Measurements from ENCODE around the gene ACOT11.
"Not testable (repeated sequence)": the region's sequence is repeated elsewhere in the genome, so short reads cannot be mapped to it uniquely, and the experiment has no call there.

Gene ACOT11

DNA sequence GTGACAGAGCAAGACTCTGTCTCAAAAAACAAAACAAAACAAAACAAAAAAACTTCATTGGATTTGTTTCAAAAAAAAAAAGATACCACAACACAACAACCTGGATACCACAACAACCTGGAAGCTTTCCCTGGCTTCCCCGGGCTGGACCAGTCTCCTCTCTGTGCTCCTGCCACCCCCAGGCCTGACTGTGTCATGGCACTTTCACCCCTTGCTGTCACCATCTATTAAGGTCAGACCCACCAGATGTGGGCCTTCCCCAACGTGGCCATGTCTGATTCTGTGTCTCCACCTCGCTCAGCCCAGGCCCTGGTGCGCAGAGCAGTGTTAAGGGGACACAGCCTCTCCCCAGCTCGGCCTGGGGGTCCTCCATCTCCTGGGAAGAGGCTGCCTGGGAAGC lies 28.3 kb upstream of the ACOT11 start:
- TF ChIP-seq, protein P1, sequence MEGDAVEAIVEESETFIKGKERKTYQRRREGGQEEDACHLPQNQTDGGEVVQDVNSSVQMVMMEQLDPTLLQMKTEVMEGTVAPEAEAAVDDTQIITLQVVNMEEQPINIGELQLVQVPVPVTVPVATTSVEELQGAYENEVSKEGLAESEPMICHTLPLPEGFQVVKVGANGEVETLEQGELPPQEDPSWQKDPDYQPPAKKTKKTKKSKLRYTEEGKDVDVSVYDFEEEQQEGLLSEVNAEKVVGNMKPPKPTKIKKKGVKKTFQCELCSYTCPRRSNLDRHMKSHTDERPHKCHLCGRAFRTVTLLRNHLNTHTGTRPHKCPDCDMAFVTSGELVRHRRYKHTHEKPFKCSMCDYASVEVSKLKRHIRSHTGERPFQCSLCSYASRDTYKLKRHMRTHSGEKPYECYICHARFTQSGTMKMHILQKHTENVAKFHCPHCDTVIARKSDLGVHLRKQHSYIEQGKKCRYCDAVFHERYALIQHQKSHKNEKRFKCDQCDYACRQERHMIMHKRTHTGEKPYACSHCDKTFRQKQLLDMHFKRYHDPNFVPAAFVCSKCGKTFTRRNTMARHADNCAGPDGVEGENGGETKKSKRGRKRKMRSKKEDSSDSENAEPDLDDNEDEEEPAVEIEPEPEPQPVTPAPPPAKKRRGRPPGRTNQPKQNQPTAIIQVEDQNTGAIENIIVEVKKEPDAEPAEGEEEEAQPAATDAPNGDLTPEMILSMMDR (conservative IDR thresholded peaks at IDR 0.05) = no peak; the same call in 1 of the 2 replicates
- H3K27ac ChIP-seq = peak overlapping the region; percentile 2; the same call in 1 of the 2 replicates

DNA sequence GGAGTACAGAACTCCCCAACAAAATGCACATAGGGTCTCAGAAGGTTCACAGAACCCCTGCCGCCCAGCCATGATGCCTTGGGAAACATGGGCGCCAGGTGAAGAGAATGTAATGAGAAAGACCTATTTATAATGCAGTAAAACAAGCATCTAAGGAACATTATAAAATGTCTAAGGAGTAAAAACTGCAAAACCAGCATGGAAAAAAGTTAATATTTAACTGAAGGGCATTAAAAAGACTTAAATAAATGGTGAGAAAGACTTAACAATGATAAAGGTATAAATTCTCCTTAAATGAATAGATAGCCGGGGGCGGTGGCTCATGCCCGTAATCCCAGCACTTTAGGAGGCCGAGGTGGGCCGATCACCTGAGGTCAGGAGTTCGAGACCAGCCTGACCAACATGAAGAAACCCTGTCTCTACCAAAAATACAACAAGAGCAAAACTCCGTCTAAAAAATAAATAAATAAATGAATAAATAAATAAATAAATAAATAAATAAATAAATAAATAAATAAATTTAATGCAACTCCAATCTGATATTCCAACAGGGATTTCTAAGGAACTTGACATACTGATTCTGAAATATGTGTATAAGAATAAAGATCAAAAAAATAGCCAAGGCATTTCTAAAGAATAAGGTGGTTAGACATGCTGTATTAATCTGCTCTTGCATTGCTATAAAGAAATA lies 27.3 kb upstream of the ACOT11 start:
- TF ChIP-seq, protein P1 (conservative IDR thresholded peaks at IDR 0.05) = no peak
- peak overlapping the region; percentile 2; the same call in 1 of the 2 replicates for H3K27ac ChIP-seq

DNA sequence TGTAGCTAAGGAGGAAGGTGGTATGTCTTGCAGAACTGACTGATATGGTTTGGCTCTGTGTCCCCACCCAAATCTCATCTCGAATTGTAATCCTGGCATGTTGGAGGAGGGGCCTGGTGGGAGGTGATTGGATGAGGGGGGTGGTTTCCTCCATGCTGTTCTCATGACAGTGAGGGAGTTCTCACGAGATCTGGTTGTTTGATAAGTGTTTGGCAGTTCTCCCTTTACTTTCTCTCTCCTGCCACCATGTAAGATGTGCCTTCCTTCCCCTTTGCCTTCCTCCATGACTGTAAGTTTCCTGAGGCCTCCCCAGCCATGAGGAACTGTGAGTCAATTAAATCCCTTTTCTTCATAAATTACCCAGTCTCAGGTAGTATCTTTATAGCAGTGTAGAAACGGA lies 21.5 kb upstream of the ACOT11 start:
- not testable (repeated sequence) for H3K27ac ChIP-seq

DNA sequence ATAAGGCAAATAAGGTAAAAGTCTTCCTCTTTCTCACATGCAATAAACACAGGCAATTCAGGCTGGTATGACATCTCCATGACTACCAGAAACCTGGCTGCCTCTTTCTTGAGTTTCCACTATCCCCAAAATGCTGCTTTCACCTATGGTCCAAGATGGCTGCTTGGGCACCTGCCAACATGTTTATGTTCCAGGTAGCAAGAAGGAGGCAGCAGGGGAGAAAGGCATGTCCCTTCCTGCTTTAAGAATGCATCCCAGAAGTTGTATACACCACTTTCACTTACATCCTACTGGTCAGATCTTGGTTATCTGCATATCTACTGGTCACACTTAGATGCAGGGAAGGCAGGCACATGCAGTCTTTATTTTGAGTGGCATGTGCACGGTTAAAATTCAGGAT lies 19.4 kb upstream of the ACOT11 start:
- no peak overlapping the region for H3K27ac ChIP-seq
- TF ChIP-seq, protein P1 (conservative IDR thresholded peaks at IDR 0.05) = no peak

DNA sequence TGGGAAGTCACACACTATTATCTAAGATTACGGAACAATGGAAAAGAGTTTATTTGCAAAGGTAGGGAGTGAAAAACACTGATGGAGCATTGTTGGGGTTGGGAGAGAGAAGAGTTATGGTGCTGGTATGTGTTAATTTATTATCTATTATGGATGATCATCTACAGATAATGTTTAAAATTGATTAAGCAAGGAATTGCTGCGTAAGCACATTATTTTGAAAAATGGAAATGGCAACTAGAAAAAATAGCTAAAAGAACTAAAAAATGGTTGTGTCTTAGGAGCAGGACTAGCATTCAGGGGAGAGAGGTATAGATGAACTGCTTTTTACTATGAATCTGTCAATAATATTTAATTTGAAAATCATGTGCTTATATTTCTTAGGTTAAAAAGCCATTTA lies 16.0 kb upstream of the ACOT11 start:
- no peak overlapping the region for H3K27ac ChIP-seq
- TF ChIP-seq, protein P1 (conservative IDR thresholded peaks at IDR 0.05) = no peak

DNA sequence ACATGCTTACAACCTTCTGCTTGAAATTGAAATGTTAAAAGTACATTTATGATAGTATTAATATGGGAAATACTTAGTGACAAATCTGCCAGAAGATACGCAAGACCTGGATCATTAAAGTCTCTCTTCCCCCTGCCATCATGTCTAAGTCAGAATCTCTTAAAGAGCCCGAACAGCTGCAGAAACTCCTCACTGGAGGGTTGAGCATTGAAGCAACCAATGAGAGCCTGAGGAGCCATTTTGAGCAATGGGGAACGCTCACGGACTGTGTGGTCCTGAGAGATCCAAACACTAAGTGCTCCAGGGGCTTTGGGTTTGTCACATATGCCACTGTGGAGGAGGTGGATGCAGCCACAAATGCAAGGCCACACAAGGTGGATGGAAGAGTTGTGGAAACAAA lies 11.4 kb upstream of the ACOT11 start:
- not testable (repeated sequence) for H3K27ac ChIP-seq

DNA sequence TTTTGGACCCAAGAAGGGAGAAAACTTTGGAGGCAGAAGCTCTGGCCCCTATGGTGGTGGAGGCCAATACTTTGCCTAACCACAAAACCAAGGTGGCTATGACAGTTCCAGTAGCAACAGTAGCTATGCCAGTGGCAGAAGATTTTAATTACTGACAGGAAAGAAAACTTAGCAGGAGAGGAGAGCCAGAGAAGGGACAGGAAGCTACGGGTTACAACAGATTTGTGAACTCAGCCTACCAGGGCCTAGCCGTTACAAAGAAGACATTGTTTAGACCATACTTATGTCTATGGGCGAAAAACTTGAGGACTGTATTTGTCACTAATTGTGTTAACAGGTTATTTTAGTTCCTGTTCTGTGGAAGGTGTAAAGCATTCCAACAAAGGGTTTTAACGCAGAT lies 10.4 kb upstream of the ACOT11 start:
- no peak overlapping the region for H3K27ac ChIP-seq
- TF ChIP-seq, protein P1 (conservative IDR thresholded peaks at IDR 0.05) = no peak

DNA sequence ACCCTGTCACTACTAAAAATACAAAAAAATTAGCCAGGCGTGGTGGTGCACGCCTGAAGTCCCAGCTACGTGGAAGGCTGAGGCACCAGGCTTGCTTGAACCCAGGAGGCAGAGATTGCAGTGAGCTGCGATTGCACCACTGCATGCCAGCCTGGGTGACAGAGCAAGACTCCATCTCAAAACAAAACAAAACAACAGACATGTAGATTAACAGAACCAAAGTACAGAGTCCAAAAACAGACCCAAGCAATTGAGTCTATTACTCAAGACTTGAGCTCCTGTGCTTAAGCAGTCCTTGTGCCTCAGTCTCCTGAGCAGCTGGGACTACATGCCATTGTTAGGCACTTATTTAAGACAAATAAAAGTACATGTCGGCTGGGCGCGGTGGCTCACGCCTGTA lies 9.5 kb upstream of the ACOT11 start:
- TF ChIP-seq, protein P1 (conservative IDR thresholded peaks at IDR 0.05) = no peak
- H3K27ac ChIP-seq = no peak overlapping the region
